Kidney epithelial cell (primary cell): ENCODE results near the gene SPP2. TPM values are rescaled to one million over a fixed set of nuclear protein-coding genes. Genes with fewer than 3 reads are reported as not detected.

Source experiments
- DNase-seq: peaks from one replicate; pipeline ENCODE4 v3.0.0-alpha.2; 2010; ENCODE audit warnings: low read depth
- H3K27me3 ChIP-seq: 2 replicates; pipeline ENCODE4 v1.6.0; 2011; ENCODE audit warnings: low read length; ENCODE audit not compliant: control insufficient read depth, insufficient read depth
- H3K36me3 ChIP-seq: 2 replicates; pipeline ENCODE4 v1.5.1; 2011; ENCODE audit warnings: low read length; ENCODE audit not compliant: control insufficient read depth, insufficient read depth
- H3K4me3 ChIP-seq: 2 replicates; pipeline ENCODE4 v1.5.1; 2011; ENCODE audit warnings: low read depth, mild to moderate bottlenecking, control low read depth, low read length
- CTCF ChIP-seq: IDR thresholded peaks from 2 replicates; pipeline ENCODE4 v1.5.1; 2011; ENCODE audit warnings: mild to moderate bottlenecking, moderate library complexity, low read length, control low read depth, inconsistent platforms; ENCODE audit not compliant: insufficient read depth, poor library complexity, severe bottlenecking
- total RNA-seq: library from RNA; depleted of rRNA; stranded (reverse); fragments of >200 nt; gene quantifications from 2 replicates; pipeline ENCODE4 v1.2.3, GENCODE V29; 2015

The SPP2 gene
- total RNA-seq, result not detected in 2 replicates

GRCh38 chr2:234050455-234051135, at the start of gene SPP2:
Gene SPP2 (plus strand): TSS chr2:234050702. CDS start chr2:234050787, 85 bp downstream.
- no peak within 1 kb of the TSS for H3K4me3 ChIP-seq
- no peaks in the 10 kb centered on the region for H3K36me3 ChIP-seq
- no peak for TF ChIP-seq CTCF
- H3K27me3 ChIP-seq, result no peaks in the 10 kb centered on the region
- DNase-seq, result no peak

GRCh38 chr2:234001380-234002160, 48.9 kb upstream of the SPP2 start:
- Histone ChIP-seq H3K4me3 (no peak overlapping the region), H3K36me3 (no peaks in the 10 kb centered on the region), H3K27me3 (no peaks in the 10 kb centered on the region)
- no peak for TF ChIP-seq CTCF
- no peak for DNase-seq

GRCh38 chr2:234002281-234002680, 48.2 kb upstream of the SPP2 start:
- no peaks in the 10 kb centered on the region for H3K36me3 ChIP-seq
- DNase-seq, result no peak
- no peak overlapping the region for H3K4me3 ChIP-seq
- TF ChIP-seq CTCF, result no peak
- no peaks in the 10 kb centered on the region for H3K27me3 ChIP-seq

- Histone ChIP-seq H3K27me3 (no peaks in the 10 kb centered on the region), H3K36me3 (no peaks in the 10 kb centered on the region), H3K4me3 (no peak overlapping the region)
- no peak for TF ChIP-seq CTCF
- peak; percentile 78 for DNase-seq
Observed at GRCh38 chr2:234003972-234004617, 46.4 kb upstream of the SPP2 start.

GRCh38 chr2:234005126-234005525, 45.4 kb upstream of the SPP2 start:
- TF ChIP-seq CTCF, result no peak
- no peaks in the 10 kb centered on the region for H3K36me3 ChIP-seq
- H3K27me3 ChIP-seq, result no peaks in the 10 kb centered on the region
- no peak for DNase-seq
- no peak overlapping the region for H3K4me3 ChIP-seq
